HL-60 (cell line): Measurements from ENCODE around the gene TBL3.
"Not testable (repeated sequence)": the region's sequence is repeated elsewhere in the genome, so short reads cannot be mapped to it uniquely, and the experiment has no call there.

Source experiments
- DNase-seq, 2 experiments: peaks; one replicate each; pipeline ENCODE4 v3.0.0-alpha.2; 2010 to 2020; ENCODE audit warnings: low read depth in 1 of 2, low spot score in 1 of 2
- H3K27ac ChIP-seq: fragments of 250-450 bp; sonication (Bioruptor Pico); replicated peaks from 2 replicates; pipeline ENCODE4 v1.5.1; 2020; ENCODE audit warnings: mild to moderate bottlenecking, moderate library complexity
- H3K27me3 ChIP-seq: fragments of 250-450 bp; sonication (Bioruptor Pico); 2 replicates; pipeline ENCODE4 v1.5.1; 2021; ENCODE audit warnings: mild to moderate bottlenecking, moderate library complexity; ENCODE audit not compliant: insufficient read depth, poor library complexity, severe bottlenecking
- H3K4me3 ChIP-seq: replicated peaks from 2 replicates; pipeline ENCODE4 v1.5.1; 2011; ENCODE audit warnings: mild to moderate bottlenecking, control low read depth, low read length; ENCODE audit not compliant: insufficient read depth
- CTCF ChIP-seq: IDR thresholded peaks from one replicate; pipeline ENCODE4 v1.5.1; 2011; ENCODE audit warnings: low read length, control low read depth, inconsistent platforms; ENCODE audit not compliant: insufficient read depth
- GABPA ChIP-seq: IDR thresholded peaks from 2 replicates; pipeline ENCODE4 v1.6.1; 2012; ENCODE audit warnings: low read depth
- POLR2AphosphoS5 ChIP-seq: IDR thresholded peaks from 2 replicates; pipeline ENCODE4 v1.6.1; 2012; ENCODE audit warnings: low read depth
- REST ChIP-seq: IDR thresholded peaks from 2 replicates; pipeline ENCODE4 v1.6.1; 2012; ENCODE audit warnings: low read depth; ENCODE audit not compliant: insufficient replicate concordance
- SPI1 ChIP-seq: IDR thresholded peaks from 2 replicates; pipeline ENCODE4 v1.6.1; 2012; ENCODE audit warnings: low read depth, mild to moderate bottlenecking, borderline replicate concordance

The TBL3 gene

GRCh38 chr16:1961651-1962067, 10.2 kb upstream of the TBL3 start:
- peak overlapping the region; percentile 20 for H3K4me3 ChIP-seq
- H3K27me3 ChIP-seq, result no peaks in the 10 kb centered on the region
- peak overlapping the region; percentile 94 for H3K27ac ChIP-seq
- DNase-seq, result peak; percentile 62 to 80
- TF ChIP-seq POLR2AphosphoS5, result no peak; the same call in 1 of the 2 replicates
- peak; percentile 29; the same call in 1 of the 2 replicates for TF ChIP-seq SPI1

GRCh38 chr16:1962161-1963153, 9.4 kb upstream of the TBL3 start:
- DNase-seq, H3K27me3 ChIP-seq: not testable (repeated sequence)
- Histone ChIP-seq H3K4me3 (peak overlapping the region; percentile 91), H3K27ac (peak overlapping the region; percentile 94)

GRCh38 chr16:1963806-1964505, 7.9 kb upstream of the TBL3 start:
- peak; percentile 48 to 65 for DNase-seq
- H3K27ac ChIP-seq, result peak overlapping the region; percentile 94
- no peaks in the 10 kb centered on the region for H3K27me3 ChIP-seq
- TF ChIP-seq POLR2AphosphoS5, result peak; percentile 47
- no peak for TF ChIP-seq REST
- TF ChIP-seq SPI1, result no peak
- peak overlapping the region; percentile 91 for H3K4me3 ChIP-seq

- DNase-seq, result peak; percentile 98 to 99
- H3K27ac ChIP-seq, result peak within 1 kb of the TSS; percentile 94
- TF ChIP-seq POLR2AphosphoS5 (peak; percentile 99), CTCF (no peak), REST (peak; percentile 85), GABPA (no peak; the same call in 1 of the 2 replicates), SPI1 (no peak)
- H3K27me3 ChIP-seq, result no peaks in the 10 kb centered on the region
- peak within 1 kb of the TSS; percentile 91 for H3K4me3 ChIP-seq
These were observed 7.1 kb upstream of the TBL3 start, which contains the start of gene RPS2 for GRCh38 chr16:1964506-1965395. RPS2 (minus strand) TSS chr16:1964826; CDS start chr16:1964625, 201 bp downstream.
